Neural cell (in vitro differentiated cells): ENCODE data around the gene TGDS. TPM values are rescaled to one million over a fixed set of nuclear protein-coding genes. Genes with fewer than 3 reads are reported as not detected.

Source experiments
- H2AFZ ChIP-seq: fragments of 200-600, 300-800 bp; sonication (generic), shearing (Covaris generic); 2 replicates; pipeline ENCODE4 v1.6.0; 2014; ENCODE audit warnings: low read depth, mild to moderate bottlenecking, antibody characterized with exemption, low read length, moderate library complexity
- H3F3A ChIP-seq: fragments of 200-600 bp; shearing (Covaris generic); 2 replicates; pipeline ENCODE4 v1.6.1; 2016; ENCODE audit warnings: mild to moderate bottlenecking, moderate library complexity, mixed read lengths, antibody characterized with exemption, low read length; ENCODE audit not compliant: insufficient read depth, poor library complexity, severe bottlenecking
- H3K27ac ChIP-seq: fragments of 200-600, 300-800 bp; sonication (generic), shearing (Covaris generic); 2 replicates; pipeline ENCODE4 v1.5.1; 2014; ENCODE audit warnings: mild to moderate bottlenecking, low read length, moderate library complexity
- H3K27me3 ChIP-seq: fragments of 300-800, 200-600 bp; sonication (generic), shearing (Covaris generic); 2 replicates; pipeline ENCODE4 v1.6.0; 2014; ENCODE audit warnings: mild to moderate bottlenecking, low read depth, low read length, moderate library complexity; ENCODE audit not compliant: insufficient read depth
- H3K36me3 ChIP-seq: fragments of 300-800, 200-600 bp; sonication (generic), shearing (Covaris generic); 2 replicates; pipeline ENCODE4 v1.5.1; 2014; ENCODE audit warnings: mild to moderate bottlenecking, antibody characterized with exemption, low read length, moderate library complexity; ENCODE audit not compliant: insufficient read depth
- H3K4me2 ChIP-seq: fragments of 300-800, 200-600 bp; sonication (generic), shearing (Covaris generic); 2 replicates; pipeline ENCODE4 v1.6.0; 2014; ENCODE audit warnings: mild to moderate bottlenecking, low read length
- H3K4me3 ChIP-seq: fragments of 300-800, 200-600 bp; sonication (generic), shearing (Covaris generic); 2 replicates; pipeline ENCODE4 v1.5.1; 2014; ENCODE audit warnings: mild to moderate bottlenecking, low read length, moderate library complexity
- H3K79me2 ChIP-seq: fragments of 200-600 bp; shearing (Covaris generic); replicated peaks from 2 replicates; pipeline ENCODE4 v1.6.0; 2014; ENCODE audit warnings: mild to moderate bottlenecking, low read length, moderate library complexity; ENCODE audit not compliant: insufficient read depth
- H3K9ac ChIP-seq: fragments of 300-800, 200-600 bp; sonication (generic), shearing (Covaris generic); 2 replicates; pipeline ENCODE4 v1.6.1; 2016; ENCODE audit warnings: mild to moderate bottlenecking, low read length, mixed read lengths
- H3K9me2 ChIP-seq: fragments of 200-600 bp; shearing (Covaris generic); 2 replicates; pipeline ENCODE4 v1.6.1; 2016; ENCODE audit warnings: mild to moderate bottlenecking, low read length, mixed read lengths; ENCODE audit not compliant: insufficient read depth
- H3K9me3 ChIP-seq: fragments of 200-600, 300-800 bp; sonication (generic), shearing (Covaris generic); 2 replicates; pipeline ENCODE4 v1.6.1; 2016; ENCODE audit warnings: mild to moderate bottlenecking, mixed run types, low read length, moderate library complexity, mixed read lengths
- H4K20me1 ChIP-seq: fragments of 200-600 bp; shearing (Covaris generic); 2 replicates; pipeline ENCODE4 v1.6.1; 2016; ENCODE audit warnings: mild to moderate bottlenecking, mixed run types; ENCODE audit not compliant: insufficient read depth
- CTCF ChIP-seq: fragments of 450-650 bp; IDR thresholded peaks from 2 replicates; pipeline ENCODE4 v1.5.1; 2014; ENCODE audit warnings: antibody characterized with exemption, mild to moderate bottlenecking, moderate library complexity; ENCODE audit not compliant: poor library complexity, severe bottlenecking
- EP300 ChIP-seq: fragments of 450-650 bp; conservative IDR thresholded peaks from 2 replicates; pipeline ENCODE4 v1.6.1; 2014; ENCODE audit warnings: antibody characterized with exemption, mild to moderate bottlenecking, moderate library complexity; ENCODE audit not compliant: poor library complexity, severe bottlenecking
- EZH2 ChIP-seq: fragments of 200-600, 300-800 bp; shearing (Covaris generic), sonication (generic); IDR thresholded peaks from 2 replicates; pipeline ENCODE4 v1.6.1; 2014; ENCODE audit warnings: antibody characterized with exemption, low read length, borderline replicate concordance, mild to moderate bottlenecking; ENCODE audit not compliant: insufficient read depth, poor library complexity, severe bottlenecking
- MXI1 ChIP-seq: fragments of 450-650 bp; conservative IDR thresholded peaks from 2 replicates; pipeline ENCODE4 v1.6.1; 2014; ENCODE audit warnings: antibody characterized with exemption, mild to moderate bottlenecking; ENCODE audit not compliant: poor library complexity, severe bottlenecking
- POLR2AphosphoS5 ChIP-seq: IDR thresholded peaks from 2 replicates; pipeline ENCODE4 v1.6.1; 2012
- RAD21 ChIP-seq: fragments of 450-650 bp; conservative IDR thresholded peaks from 2 replicates; pipeline ENCODE4 v1.6.1; 2014; ENCODE audit warnings: antibody characterized with exemption, mild to moderate bottlenecking, moderate library complexity
- REST ChIP-seq: IDR thresholded peaks from 2 replicates; pipeline ENCODE4 v1.6.1; 2012; ENCODE audit warnings: borderline replicate concordance
- SMC3 ChIP-seq: fragments of 450-650 bp; conservative IDR thresholded peaks from 2 replicates; pipeline ENCODE4 v1.6.1; 2014; ENCODE audit warnings: antibody characterized with exemption, mild to moderate bottlenecking, moderate library complexity; ENCODE audit not compliant: poor library complexity
- TAF1 ChIP-seq: IDR thresholded peaks from 2 replicates; pipeline ENCODE4 v1.6.1; 2012; ENCODE audit warnings: low read depth
- polyA plus RNA-seq: library from polyadenylated mRNA; depleted of rRNA; stranded (reverse); fragments of >200 nt; gene quantifications from 2 replicates; pipeline ENCODE4 v1.2.3, GENCODE V29; 2014

TGDS gene
- polyA plus RNA-seq, 1 donor from 2014 or later = 10.2 TPM

- H3K9me2 ChIP-seq = no peaks in the 10 kb centered on the region
- no peak overlapping the region for H3K27ac ChIP-seq
- no peaks in the 10 kb centered on the region for H3K27me3 ChIP-seq
- TF ChIP-seq EP300 = no peak
- TF ChIP-seq REST = no peak
- no peak for TF ChIP-seq EZH2
- TF ChIP-seq CTCF = no peak
- no peak for TF ChIP-seq RAD21
- no peak for TF ChIP-seq POLR2AphosphoS5
- no peak for TF ChIP-seq SMC3
- no peak for TF ChIP-seq TAF1
- no peak for TF ChIP-seq MXI1
- H3K36me3 ChIP-seq = no peaks in the 10 kb centered on the region
- no peaks in the 10 kb centered on the region for H3F3A ChIP-seq
- no peak overlapping the region for H3K9ac ChIP-seq
- H2AFZ ChIP-seq = no peak overlapping the region
- no peaks in the 10 kb centered on the region for H4K20me1 ChIP-seq
- H3K4me2 ChIP-seq = no peak overlapping the region
- no peak overlapping the region for H3K4me3 ChIP-seq
- H3K9me3 ChIP-seq = no peaks in the 10 kb centered on the region
- H3K79me2 ChIP-seq = no peaks in the 10 kb centered on the region
These were observed 34.8 kb downstream of the TGDS start for GRCh38 chr13:94561126-94561525.

GRCh38 chr13:94560116-94560515 is 35.8 kb downstream of the TGDS start:
- Histone ChIP-seq H3K4me2 (no peak overlapping the region), H3K36me3 (no peaks in the 10 kb centered on the region), H3K9me3 (no peaks in the 10 kb centered on the region), H3K9me2 (no peaks in the 10 kb centered on the region), H3K27me3 (no peaks in the 10 kb centered on the region), H3F3A (no peaks in the 10 kb centered on the region), H4K20me1 (no peaks in the 10 kb centered on the region), H2AFZ (no peak overlapping the region), H3K27ac (no peak overlapping the region), H3K79me2 (no peaks in the 10 kb centered on the region), H3K9ac (no peak overlapping the region), H3K4me3 (no peak overlapping the region)
- TF ChIP-seq SMC3 (no peak), CTCF (no peak)
